Mesothelial cell of epicardium (in vitro differentiated cells): Measurements from ENCODE around the gene TMEM156. TPM values are rescaled to one million over a fixed set of nuclear protein-coding genes. Genes with fewer than 3 reads are reported as not detected.

Experiments
- DNase-seq, 2 experiments: peaks; one replicate each; pipeline ENCODE4 v3.0.0; 2021; ENCODE audit warnings: low spot score in 2 of 2; ENCODE audit not compliant: unreplicated experiment in 2 of 2
- H3K27ac Mint-ChIP-seq: 2 replicates; pipeline ENCODE4 v1.8.0; 2021; ENCODE audit warnings: mixed read lengths
- H3K27me3 Mint-ChIP-seq: 2 replicates; pipeline ENCODE4 v1.8.0; 2021; ENCODE audit warnings: low read depth, mixed read lengths
- H3K36me3 Mint-ChIP-seq: 2 replicates; pipeline ENCODE4 v1.8.0; 2021; ENCODE audit warnings: mixed read lengths
- H3K4me1 Mint-ChIP-seq: 2 replicates; pipeline ENCODE4 v1.8.0; 2021; ENCODE audit warnings: mixed read lengths
- H3K4me3 Mint-ChIP-seq: 2 replicates; pipeline ENCODE4 v1.8.0; 2021; ENCODE audit warnings: mild to moderate bottlenecking, moderate library complexity, mixed read lengths
- H3K9me3 Mint-ChIP-seq: 2 replicates; pipeline ENCODE4 v1.8.0; 2021; ENCODE audit warnings: mixed read lengths
- total RNA-seq: library from RNA; stranded (reverse); gene quantifications from 3 replicates; pipeline ENCODE4 v1.2.1, GENCODE V29; 2021
- TF ChIP-seq, protein P1 (sequence below): fragments of 200-600 bp; sonication (generic); IDR thresholded peaks from one replicate; pipeline ENCODE4 v1.5.0; 2021; ENCODE audit warnings: antibody characterized with exemption; ENCODE audit not compliant: unreplicated experiment

Gene TMEM156
- total RNA-seq, 1 donor from 2014 or later, result not detected

DNA sequence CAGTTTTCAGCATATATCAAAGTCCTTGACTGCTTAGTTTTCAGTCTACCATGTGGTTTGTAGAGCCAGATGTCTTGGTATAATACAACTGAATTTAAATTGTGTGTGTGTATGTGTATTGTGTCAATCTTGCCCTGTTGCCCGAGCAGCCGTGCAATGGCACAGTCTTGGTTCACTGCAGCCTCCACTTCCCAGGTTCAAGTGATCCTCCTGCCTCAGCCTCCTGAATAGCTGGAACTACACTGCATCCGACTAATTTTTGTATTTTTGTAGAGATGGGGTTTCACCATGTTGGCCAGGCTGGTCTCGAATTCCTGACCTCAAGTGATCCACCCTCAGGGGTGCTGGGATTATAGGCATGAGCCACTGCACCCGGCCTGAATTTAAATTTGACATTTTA lies 23.8 kb upstream of the TMEM156 start:
- no peaks in the 10 kb centered on the region for H3K36me3 Mint-ChIP-seq

DNA sequence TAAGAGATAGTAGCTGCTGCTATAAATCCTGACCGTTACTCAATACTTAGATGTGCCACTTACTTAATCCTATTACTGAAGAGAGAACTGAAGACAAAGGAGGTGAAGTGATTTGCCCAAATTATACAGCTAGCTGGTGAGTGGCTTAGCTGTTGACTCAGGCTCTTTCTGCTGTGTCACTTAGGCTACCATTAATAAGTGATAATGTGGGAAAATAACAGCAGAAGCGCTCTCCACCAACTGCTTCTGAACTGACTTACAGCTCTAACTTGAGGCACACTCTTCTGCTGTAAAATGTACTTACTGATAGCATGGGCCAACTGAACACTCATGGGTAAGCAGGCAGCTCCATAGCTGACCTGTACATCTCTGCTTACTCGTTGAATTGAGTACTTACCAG lies 22.3 kb upstream of the TMEM156 start:
- no peak for DNase-seq
- H3K4me3 Mint-ChIP-seq, result no peak overlapping the region
- H3K36me3 Mint-ChIP-seq, result no peaks in the 10 kb centered on the region
- H3K27ac Mint-ChIP-seq, result no peak overlapping the region
- TF ChIP-seq, protein P1, sequence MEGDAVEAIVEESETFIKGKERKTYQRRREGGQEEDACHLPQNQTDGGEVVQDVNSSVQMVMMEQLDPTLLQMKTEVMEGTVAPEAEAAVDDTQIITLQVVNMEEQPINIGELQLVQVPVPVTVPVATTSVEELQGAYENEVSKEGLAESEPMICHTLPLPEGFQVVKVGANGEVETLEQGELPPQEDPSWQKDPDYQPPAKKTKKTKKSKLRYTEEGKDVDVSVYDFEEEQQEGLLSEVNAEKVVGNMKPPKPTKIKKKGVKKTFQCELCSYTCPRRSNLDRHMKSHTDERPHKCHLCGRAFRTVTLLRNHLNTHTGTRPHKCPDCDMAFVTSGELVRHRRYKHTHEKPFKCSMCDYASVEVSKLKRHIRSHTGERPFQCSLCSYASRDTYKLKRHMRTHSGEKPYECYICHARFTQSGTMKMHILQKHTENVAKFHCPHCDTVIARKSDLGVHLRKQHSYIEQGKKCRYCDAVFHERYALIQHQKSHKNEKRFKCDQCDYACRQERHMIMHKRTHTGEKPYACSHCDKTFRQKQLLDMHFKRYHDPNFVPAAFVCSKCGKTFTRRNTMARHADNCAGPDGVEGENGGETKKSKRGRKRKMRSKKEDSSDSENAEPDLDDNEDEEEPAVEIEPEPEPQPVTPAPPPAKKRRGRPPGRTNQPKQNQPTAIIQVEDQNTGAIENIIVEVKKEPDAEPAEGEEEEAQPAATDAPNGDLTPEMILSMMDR, result no peak
- H3K4me1 Mint-ChIP-seq, result peaks cover 5% of the 10 kb centered on the region
- no peaks in the 10 kb centered on the region for H3K27me3 Mint-ChIP-seq
- H3K9me3 Mint-ChIP-seq, result no peaks in the 10 kb centered on the region

More for the DNA sequence above, 23.8 kb upstream of the TMEM156 start:
- Mint-ChIP-seq H3K27ac (no peak overlapping the region), H3K4me1 (peaks cover 2% of the 10 kb centered on the region), H3K27me3 (no peaks in the 10 kb centered on the region), H3K9me3 (no peaks in the 10 kb centered on the region), H3K4me3 (no peak overlapping the region)
- no peak for DNase-seq
- TF ChIP-seq, protein P1, result no peak

DNA sequence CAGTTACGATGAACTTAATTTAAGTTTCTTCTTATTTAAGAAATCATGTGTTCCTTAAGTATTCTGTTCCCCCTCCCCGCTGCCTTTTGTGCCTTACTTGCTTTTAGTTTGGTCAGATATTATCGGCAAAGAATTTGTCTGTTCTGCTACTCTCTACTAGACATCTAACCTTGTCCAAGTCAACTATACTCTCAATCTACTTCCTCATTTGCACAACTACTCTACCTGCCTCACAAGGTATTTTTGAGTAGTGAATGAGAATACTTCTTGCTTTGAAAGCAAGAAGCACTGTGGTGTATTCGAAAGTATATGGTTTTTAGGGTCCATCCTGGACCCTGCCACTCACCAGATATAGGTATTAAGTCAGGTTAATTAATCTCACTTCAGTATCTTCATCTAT lies 21.8 kb upstream of the TMEM156 start:
- no peak for DNase-seq
- H3K4me1 Mint-ChIP-seq, result peaks cover 5% of the 10 kb centered on the region
- no peaks in the 10 kb centered on the region for H3K36me3 Mint-ChIP-seq
- H3K9me3 Mint-ChIP-seq, result no peaks in the 10 kb centered on the region
- H3K27me3 Mint-ChIP-seq, result no peaks in the 10 kb centered on the region
- no peak overlapping the region for H3K4me3 Mint-ChIP-seq
- H3K27ac Mint-ChIP-seq, result no peak overlapping the region
- TF ChIP-seq, protein P1, result no peak

DNA sequence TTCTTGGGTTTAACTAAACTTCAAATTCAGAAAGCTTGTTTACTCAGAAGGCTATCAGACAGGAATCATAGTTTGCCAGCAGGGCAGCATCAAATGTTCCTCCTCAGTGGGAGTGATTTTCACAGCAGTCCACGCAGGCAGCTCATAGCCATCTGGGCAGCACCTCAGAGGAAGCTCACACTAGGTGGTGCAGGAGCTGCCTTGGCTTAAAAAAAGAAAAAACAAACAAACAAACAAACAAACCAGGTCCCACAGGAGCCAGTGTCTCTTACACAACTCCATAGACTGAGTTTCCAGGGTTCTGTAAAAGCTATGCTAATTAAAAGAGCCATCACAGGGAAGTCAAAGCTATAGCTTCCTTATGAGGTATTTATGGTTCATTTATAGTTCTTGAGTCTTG lies 19.3 kb upstream of the TMEM156 start:
- no peaks in the 10 kb centered on the region for H3K27me3 Mint-ChIP-seq
- no peak overlapping the region for H3K27ac Mint-ChIP-seq
- H3K9me3 Mint-ChIP-seq, result no peaks in the 10 kb centered on the region
- H3K4me1 Mint-ChIP-seq, result peaks cover 10% of the 10 kb centered on the region
- no peak for DNase-seq
- H3K4me3 Mint-ChIP-seq, result no peak overlapping the region
- H3K36me3 Mint-ChIP-seq, result no peaks in the 10 kb centered on the region
- TF ChIP-seq, protein P1, result no peak

DNA sequence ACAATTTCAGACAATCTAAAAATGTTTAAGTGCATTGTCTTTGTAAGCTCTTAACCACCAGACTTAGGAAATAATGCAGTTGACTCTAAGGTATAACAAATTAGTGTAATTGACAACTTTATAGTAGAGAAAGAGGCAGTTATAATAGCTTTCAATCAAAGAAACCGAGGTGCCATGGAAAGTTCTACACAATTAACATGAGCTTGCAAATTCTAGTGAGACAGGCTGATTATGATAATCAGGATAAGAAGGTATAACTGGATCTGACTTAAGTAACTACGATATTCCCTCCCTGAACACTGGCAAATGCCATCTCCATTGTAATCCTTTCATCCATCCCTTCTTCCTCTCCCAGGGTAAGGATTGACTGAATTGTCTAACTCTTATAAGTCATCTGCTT lies 18.4 kb upstream of the TMEM156 start:
- Mint-ChIP-seq H3K9me3 (no peaks in the 10 kb centered on the region), H3K4me3 (no peak overlapping the region), H3K36me3 (no peaks in the 10 kb centered on the region), H3K27ac (no peak overlapping the region), H3K4me1 (peaks cover 16% of the 10 kb centered on the region), H3K27me3 (no peaks in the 10 kb centered on the region)
- DNase-seq, result no peak
- TF ChIP-seq, protein P1, result no peak

DNA sequence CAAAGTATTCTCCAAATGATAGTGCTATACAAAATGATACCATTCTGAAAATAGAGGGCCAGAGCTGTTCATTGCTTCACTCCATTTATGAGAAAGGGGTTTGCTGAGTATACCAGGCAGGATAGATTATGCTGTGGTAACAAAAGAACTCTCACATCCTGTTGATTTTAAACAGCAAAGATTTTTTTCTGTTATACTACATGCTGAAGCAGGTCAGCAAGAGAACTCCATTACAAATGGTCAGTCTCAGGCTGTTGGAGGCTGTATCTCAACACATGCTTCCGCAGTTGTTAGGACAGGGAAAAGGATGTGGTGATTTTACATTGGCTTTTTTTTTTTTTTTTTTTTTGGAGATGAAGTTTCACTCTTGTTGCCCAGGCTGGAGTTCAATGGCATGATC lies 16.1 kb upstream of the TMEM156 start:
- no peaks in the 10 kb centered on the region for H3K36me3 Mint-ChIP-seq
- TF ChIP-seq, protein P1, result no peak
- no peaks in the 10 kb centered on the region for H3K27me3 Mint-ChIP-seq
- H3K4me1 Mint-ChIP-seq, result peaks cover 26% of the 10 kb centered on the region
- DNase-seq, result no peak
- no peaks in the 10 kb centered on the region for H3K9me3 Mint-ChIP-seq
- H3K4me3 Mint-ChIP-seq, result no peak overlapping the region
- no peak overlapping the region for H3K27ac Mint-ChIP-seq
